ENCODE results near the gene CDC25B.

DNA sequence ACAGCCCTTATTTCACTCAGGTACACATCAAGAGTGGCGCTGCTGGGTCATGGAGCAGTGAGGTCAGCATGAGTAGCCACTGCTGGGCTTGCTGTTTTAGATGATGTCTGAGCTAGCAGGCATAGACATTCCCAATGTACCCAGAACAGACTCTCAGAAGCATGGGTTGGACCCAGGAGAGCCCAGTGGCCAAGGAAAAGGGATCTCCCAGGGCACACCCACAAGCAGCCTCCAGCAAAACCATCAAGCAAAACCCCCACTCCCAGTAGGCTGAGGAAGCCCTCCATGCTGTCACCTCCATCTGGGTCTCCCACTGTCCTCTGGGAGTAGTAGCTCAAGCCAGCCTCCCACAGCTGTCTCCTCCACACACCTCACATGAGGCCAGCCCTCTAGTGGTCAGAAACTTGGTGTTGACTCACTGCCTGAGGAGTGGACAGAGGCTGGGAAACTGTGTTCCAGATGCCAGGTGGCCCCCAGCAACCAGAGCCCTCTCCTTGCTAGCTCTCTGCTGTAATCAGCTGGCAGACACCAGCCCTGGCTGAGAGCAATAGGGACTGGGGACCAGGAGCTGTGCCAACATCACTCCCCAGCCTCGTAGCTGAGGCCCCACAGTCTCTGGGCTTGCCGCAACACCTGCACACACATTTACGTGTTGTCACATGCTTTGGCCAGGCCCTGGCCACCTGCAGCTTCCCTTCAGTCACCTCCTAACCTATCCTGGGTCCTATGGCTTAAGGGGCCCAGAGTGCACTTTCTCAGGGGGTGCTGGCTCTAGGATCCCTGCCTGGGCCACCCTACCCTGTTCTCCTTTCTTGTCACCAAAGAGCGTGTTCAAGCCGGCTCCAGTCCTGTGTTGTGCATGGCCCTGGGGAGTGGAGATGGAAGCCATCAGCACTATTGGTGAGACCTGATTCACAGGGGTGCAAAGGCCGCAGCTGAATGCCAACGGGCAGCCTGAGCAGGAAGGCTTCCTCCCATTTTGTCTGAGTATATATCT lies 22.3 kb downstream of the CDC25B start:
- TF ChIP-seq, protein P1, sequence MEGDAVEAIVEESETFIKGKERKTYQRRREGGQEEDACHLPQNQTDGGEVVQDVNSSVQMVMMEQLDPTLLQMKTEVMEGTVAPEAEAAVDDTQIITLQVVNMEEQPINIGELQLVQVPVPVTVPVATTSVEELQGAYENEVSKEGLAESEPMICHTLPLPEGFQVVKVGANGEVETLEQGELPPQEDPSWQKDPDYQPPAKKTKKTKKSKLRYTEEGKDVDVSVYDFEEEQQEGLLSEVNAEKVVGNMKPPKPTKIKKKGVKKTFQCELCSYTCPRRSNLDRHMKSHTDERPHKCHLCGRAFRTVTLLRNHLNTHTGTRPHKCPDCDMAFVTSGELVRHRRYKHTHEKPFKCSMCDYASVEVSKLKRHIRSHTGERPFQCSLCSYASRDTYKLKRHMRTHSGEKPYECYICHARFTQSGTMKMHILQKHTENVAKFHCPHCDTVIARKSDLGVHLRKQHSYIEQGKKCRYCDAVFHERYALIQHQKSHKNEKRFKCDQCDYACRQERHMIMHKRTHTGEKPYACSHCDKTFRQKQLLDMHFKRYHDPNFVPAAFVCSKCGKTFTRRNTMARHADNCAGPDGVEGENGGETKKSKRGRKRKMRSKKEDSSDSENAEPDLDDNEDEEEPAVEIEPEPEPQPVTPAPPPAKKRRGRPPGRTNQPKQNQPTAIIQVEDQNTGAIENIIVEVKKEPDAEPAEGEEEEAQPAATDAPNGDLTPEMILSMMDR (IDR thresholded peaks at IDR 0.05): peak in 3 of 4 experiments; percentile 64 to 76 (median 71)
- TF ChIP-seq POLR2A (IDR thresholded peaks at IDR 0.05) (no peak), POLR2AphosphoS5 (IDR thresholded peaks at IDR 0.05) (peak; percentile 26)

Data from gastroesophageal sphincter (tissue), 3 donors.